Caco-2 (cell line): ENCODE results near the gene ZNF664. TPM values are rescaled to one million over a fixed set of nuclear protein-coding genes. Genes with fewer than 3 reads are reported as not detected.

Source experiments
- BruUV-seq: library from RNA; stranded (reverse); fragments of 400-500 nt; replicated peaks from 2 replicates; lab custom pipeline; 2021; lab: Mats Ljungman, UMichigan
- CTCF ChIA-PET: fragments of 300-600 bp; sonication (Branson Sonifier 250); formaldehyde crosslinking; loops from one replicate; lab custom pipeline; 2022; ENCODE audit warnings: antibody characterized with exemption; lab: Charles Lee
- POLR2A ChIA-PET: fragments of 300-600 bp; sonication (Branson Sonifier 250); formaldehyde crosslinking; loops from one replicate; lab custom pipeline; 2022; ENCODE audit warnings: antibody characterized with exemption; lab: Charles Lee
- DNase-seq, 2 experiments: peaks; one replicate each; pipeline versions ENCODE4 v3.0.0 to v3.0.0-alpha.2; 2020 to 2022
- H3K27me3 ChIP-seq: replicated peaks from 2 replicates; pipeline ENCODE4 v1.6.0; 2011; ENCODE audit warnings: low read length; ENCODE audit not compliant: control insufficient read depth, insufficient read depth
- H3K36me3 ChIP-seq: 2 replicates; pipeline ENCODE4 v1.5.1; 2011; ENCODE audit warnings: low read length; ENCODE audit not compliant: control insufficient read depth, insufficient read depth
- H3K4me1 ChIP-seq: fragments of 250-450 bp; sonication (Bioruptor Pico); 2 replicates; pipeline ENCODE4 v1.5.1; 2020; ENCODE audit warnings: mild to moderate bottlenecking
- H3K4me3 ChIP-seq: 2 replicates; pipeline ENCODE4 v1.5.1; 2011; ENCODE audit warnings: low read depth, mild to moderate bottlenecking, control low read depth, low read length
- H3K9me3 ChIP-seq: fragments of 250-450 bp; sonication (Bioruptor Pico); 2 replicates; pipeline ENCODE4 v1.5.1; 2020; ENCODE audit warnings: mild to moderate bottlenecking, moderate library complexity
- H3K27ac Mint-ChIP-seq: one replicate; pipeline ENCODE4 v1.8.0; 2022; ENCODE audit warnings: mixed read lengths; ENCODE audit not compliant: unreplicated experiment
- H3K27me3 Mint-ChIP-seq: one replicate; pipeline ENCODE4 v1.8.0; 2022; ENCODE audit warnings: mixed read lengths; ENCODE audit not compliant: insufficient read depth, unreplicated experiment
- H3K36me3 Mint-ChIP-seq: one replicate; pipeline ENCODE4 v1.8.0; 2022; ENCODE audit warnings: mild to moderate bottlenecking, mixed read lengths; ENCODE audit not compliant: insufficient read depth, unreplicated experiment
- H3K4me1 Mint-ChIP-seq: one replicate; pipeline ENCODE4 v1.8.0; 2022; ENCODE audit warnings: low read depth, mixed read lengths; ENCODE audit not compliant: unreplicated experiment
- H3K4me3 Mint-ChIP-seq: one replicate; pipeline ENCODE4 v1.8.0; 2022; ENCODE audit warnings: mild to moderate bottlenecking, moderate library complexity, mixed read lengths; ENCODE audit not compliant: unreplicated experiment
- H3K9me3 Mint-ChIP-seq: one replicate; pipeline ENCODE4 v1.8.0; 2022; ENCODE audit warnings: mixed read lengths; ENCODE audit not compliant: unreplicated experiment
- CTCF ChIP-seq, 2 experiments: fragments of 200-600 bp in 1 of 2; IDR thresholded peaks; 1 replicate in 1 of 2; 2 replicates in 1 of 2; pipeline versions ENCODE4 v1.5.1 to v1.8.0; 2011 to 2022; ENCODE audit warnings: antibody characterized with exemption in 1 of 2, control low read depth in 1 of 2, inconsistent platforms in 1 of 2, low read depth in 1 of 2, low read length in 1 of 2, mild to moderate bottlenecking in 1 of 2, moderate library complexity in 1 of 2; ENCODE audit not compliant: insufficient read depth in 1 of 2, severe bottlenecking in 1 of 2, unreplicated experiment in 1 of 2
- intact Hi-C: fragments of 100-400 bp; cut with micrococcal nuclease; formaldehyde crosslinking; loops from one replicate; pipeline ENCODE4 v1.10.0; 2022; ENCODE audit not compliant: unreplicated experiment
- total RNA-seq: library from RNA; stranded (reverse); gene quantifications from 2 replicates; pipeline ENCODE4 v1.2.3, GENCODE V29; 2022

ZNF664 gene
- total RNA-seq, 1 experiment from 2014 or later = 117 TPM

- Mint-ChIP-seq H3K9me3 (no peaks in the 10 kb centered on the region), H3K27me3 (no peaks in the 10 kb centered on the region)
- POLR2A ChIA-PET = no interaction called here
Observed at GRCh38 chr12:123928274-123928865, 44.6 kb upstream of the ZNF664 start.

GRCh38 chr12:123928897-123929296 is 44.1 kb upstream of the ZNF664 start:
- no peaks in the 10 kb centered on the region for H3K36me3 ChIP-seq
- no peak overlapping the region for H3K4me3 ChIP-seq
- Mint-ChIP-seq H3K36me3 (no peaks in the 10 kb centered on the region), H3K4me3 (no peak overlapping the region), H3K4me1 (no peaks in the 10 kb centered on the region), H3K27me3 (no peaks in the 10 kb centered on the region), H3K9me3 (no peaks in the 10 kb centered on the region), H3K27ac (no peak overlapping the region)
- CTCF ChIA-PET = interaction anchor here (0.6 kb wide), 1 partner anchor 157 kb away, joined by 3 read pairs; no protein-coding TSS in a partner anchor
- no peak for DNase-seq
- H3K4me1 ChIP-seq = no peaks in the 10 kb centered on the region
- POLR2A ChIA-PET = no interaction called here
- no peaks in the 10 kb centered on the region for H3K27me3 ChIP-seq
- intact Hi-C loops = loop anchor here (1.0 to 2.0 kb wide), 2 partner anchors 120 to 128 kb away; no protein-coding TSS in a partner anchor
- no TSS peak for BruUV-seq
- H3K9me3 ChIP-seq = no peaks in the 10 kb centered on the region
- TF ChIP-seq CTCF (IDR thresholded peaks at IDR 0.05; ENCODE audit: insufficient read depth in 1 of 2, low read depth in 1 of 2, low read length in 1 of 2, severe bottlenecking in 1 of 2, unreplicated experiment in 1 of 2) = no peak

More at GRCh38 chr12:123928274-123928865, 44.6 kb upstream of the ZNF664 start:
- H3K9me3 ChIP-seq = no peaks in the 10 kb centered on the region
- no peak overlapping the region for H3K27ac Mint-ChIP-seq
- TF ChIP-seq CTCF (IDR thresholded peaks at IDR 0.05; ENCODE audit: insufficient read depth in 1 of 2, low read depth in 1 of 2, low read length in 1 of 2, severe bottlenecking in 1 of 2, unreplicated experiment in 1 of 2) = no peak
- no peak overlapping the region for H3K4me3 Mint-ChIP-seq
- no peaks in the 10 kb centered on the region for H3K36me3 ChIP-seq
- DNase-seq = peak in 1 of 2 experiments; percentile 31
- CTCF ChIA-PET = no interaction called here
- intact Hi-C loops = loop anchor here (1.0 to 2.0 kb wide), 2 partner anchors 120 to 127 kb away; no protein-coding TSS in a partner anchor
- no peak overlapping the region for H3K4me3 ChIP-seq
- BruUV-seq = no TSS peak
- H3K4me1 Mint-ChIP-seq = no peaks in the 10 kb centered on the region
- no peaks in the 10 kb centered on the region for H3K36me3 Mint-ChIP-seq
- H3K4me1 ChIP-seq = no peaks in the 10 kb centered on the region
- no peaks in the 10 kb centered on the region for H3K27me3 ChIP-seq

GRCh38 chr12:123929946-123930583 is 43.0 kb upstream of the ZNF664 start:
- Mint-ChIP-seq H3K36me3 (no peaks in the 10 kb centered on the region), H3K27ac (no peak overlapping the region), H3K4me1 (no peaks in the 10 kb centered on the region), H3K4me3 (no peak overlapping the region), H3K27me3 (no peaks in the 10 kb centered on the region), H3K9me3 (no peaks in the 10 kb centered on the region)
- no peaks in the 10 kb centered on the region for H3K4me1 ChIP-seq
- H3K36me3 ChIP-seq = no peaks in the 10 kb centered on the region
- no peaks in the 10 kb centered on the region for H3K27me3 ChIP-seq
- TF ChIP-seq CTCF (IDR thresholded peaks at IDR 0.05; ENCODE audit: insufficient read depth in 1 of 2, low read depth in 1 of 2, low read length in 1 of 2, severe bottlenecking in 1 of 2, unreplicated experiment in 1 of 2) = no peak
- H3K9me3 ChIP-seq = no peaks in the 10 kb centered on the region
- no peak for DNase-seq
- ChIA-PET CTCF (no interaction called here), POLR2A (no interaction called here)
- intact Hi-C loops = loop anchor here (2.0 kb wide), 1 partner anchor 121 kb away; no protein-coding TSS in a partner anchor
- no TSS peak for BruUV-seq
- H3K4me3 ChIP-seq = no peak overlapping the region
